Natural killer cell treated with Interleukin-12 subunit alpha and Interleukin-12 subunit beta and Interleukin-15 and Interleukin-18, amount 100 ng/mL, for 72 hours (primary cell): ENCODE results near the gene ANKRD30A. TPM values are rescaled to one million over a fixed set of nuclear protein-coding genes. Genes with fewer than 3 reads are reported as not detected.
"Not testable (repeated sequence)": the region's sequence is repeated elsewhere in the genome, so short reads cannot be mapped to it uniquely, and the experiment has no call there.

Source experiments
- ATAC-seq, 2 donors: fragments of 150-1000 bp; cut with Tn5 transposase in 1 of 2; sonication (Bioruptor Pico), chemical (Tn5 transposase) in 1 of 2; 2 replicates each; pipeline ENCODE4 v1.10.0; 2021
- DNase-seq: peaks from one replicate; pipeline ENCODE4 v3.0.0; 2022; ENCODE audit warnings: low spot score
- H3K27ac Mint-ChIP-seq, 2 donors: 1 replicate in 1 of 2; 2 replicates in 1 of 2; pipeline ENCODE4 v1.8.0; 2022; ENCODE audit warnings: mixed read lengths in 2 of 2, mild to moderate bottlenecking in 1 of 2, moderate library complexity in 1 of 2
- H3K27me3 Mint-ChIP-seq, 2 donors: 1 replicate in 1 of 2; 2 replicates in 1 of 2; pipeline ENCODE4 v1.8.0; 2022; ENCODE audit warnings: mixed read lengths in 2 of 2
- H3K36me3 Mint-ChIP-seq: one replicate; pipeline ENCODE4 v1.8.0; 2022; ENCODE audit warnings: mixed read lengths
- H3K4me1 Mint-ChIP-seq, 2 donors: 1 replicate in 1 of 2; 2 replicates in 1 of 2; pipeline ENCODE4 v1.8.0; 2022; ENCODE audit warnings: low read depth in 2 of 2, mixed read lengths in 2 of 2, mild to moderate bottlenecking in 1 of 2
- H3K4me3 Mint-ChIP-seq: one replicate; pipeline ENCODE4 v1.8.0; 2022; ENCODE audit warnings: mixed read lengths
- H3K9me3 Mint-ChIP-seq: 2 replicates; pipeline ENCODE4 v1.8.0; 2022; ENCODE audit warnings: mixed read lengths
- total RNA-seq, 2 donors: library from RNA; stranded (reverse); gene quantifications; one replicate each; pipeline ENCODE4 v1.2.3, GENCODE V29; 2022

Gene ANKRD30A
- total RNA-seq, 2 donors from 2014 or later: not detected

DNA sequence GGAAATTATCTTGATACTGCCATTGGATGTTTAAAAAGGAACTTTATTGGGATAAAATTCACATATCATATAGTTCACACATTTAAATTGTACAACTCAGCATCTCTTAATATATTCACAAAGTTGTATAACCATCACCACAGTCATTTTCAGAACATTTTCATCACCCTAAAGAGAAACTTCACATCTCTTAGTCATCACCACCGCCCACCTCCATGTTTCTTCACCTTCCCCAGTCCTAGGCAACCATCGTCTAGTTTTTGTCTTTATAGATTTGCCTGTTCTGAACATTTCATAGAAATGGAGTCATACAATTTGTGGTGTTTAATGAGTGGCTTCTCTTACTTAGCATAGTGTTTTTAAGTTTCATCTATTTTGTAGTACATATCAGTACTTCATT is 96.6 kb downstream of the ANKRD30A start:
- H3K27ac Mint-ChIP-seq: no peak overlapping the region
- DNase-seq (no peak), ATAC-seq (no peak)
- no peaks in the 10 kb centered on the region for H3K27me3 Mint-ChIP-seq
- no peak overlapping the region for H3K4me3 Mint-ChIP-seq
- H3K9me3 Mint-ChIP-seq: peaks cover 16% of the 10 kb centered on the region
- H3K4me1 Mint-ChIP-seq: no peaks in the 10 kb centered on the region
- H3K36me3 Mint-ChIP-seq: peaks cover 6% of the 10 kb centered on the region

DNA sequence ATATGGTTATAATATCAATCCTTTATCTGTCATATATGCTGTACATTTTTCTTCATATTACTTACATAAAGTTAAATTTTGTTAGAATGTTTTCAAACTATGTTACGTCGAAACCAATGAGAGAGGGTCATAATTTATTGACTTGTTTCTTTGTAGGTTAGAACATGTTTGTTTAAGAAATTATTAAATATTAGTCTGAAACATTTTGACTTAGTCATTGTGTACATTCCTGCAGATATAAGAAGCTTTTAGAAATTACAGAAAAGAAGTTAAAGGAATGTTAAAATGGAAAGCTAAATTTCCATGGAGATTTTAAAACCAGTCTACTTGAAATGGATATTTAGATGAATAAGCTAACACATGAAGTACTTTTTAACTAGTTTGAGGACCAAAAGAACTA is 99.8 kb downstream of the ANKRD30A start:
- peaks cover 9% of the 10 kb centered on the region for H3K9me3 Mint-ChIP-seq
- H3K4me3 Mint-ChIP-seq: no peak overlapping the region
- H3K27ac Mint-ChIP-seq: no peak overlapping the region
- DNase-seq (no peak), ATAC-seq (no peak)
- H3K4me1 Mint-ChIP-seq: no peaks in the 10 kb centered on the region
- H3K36me3 Mint-ChIP-seq: peaks cover 6% of the 10 kb centered on the region
- no peaks in the 10 kb centered on the region for H3K27me3 Mint-ChIP-seq

DNA sequence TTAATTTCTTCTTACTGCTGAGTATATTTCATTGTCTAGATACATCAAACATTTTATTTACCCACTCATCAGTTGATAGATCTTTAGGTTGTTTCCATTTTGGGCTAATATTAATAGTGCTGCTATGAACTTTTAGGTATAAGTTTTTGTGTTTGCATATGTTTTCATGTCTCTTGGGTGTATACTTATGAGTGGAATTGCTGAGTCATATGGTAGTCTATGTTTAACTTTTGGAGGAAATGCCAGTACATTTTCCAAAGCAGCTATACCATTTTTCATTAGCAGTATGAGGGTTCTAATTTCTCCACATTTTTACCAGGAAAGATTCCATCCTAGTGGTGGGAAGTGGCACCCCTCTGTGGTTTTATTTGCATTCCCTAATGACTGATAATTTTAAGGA is 101.1 kb downstream of the ANKRD30A start:
- Mint-ChIP-seq H3K27ac (no peak overlapping the region), H3K4me1 (no peaks in the 10 kb centered on the region), H3K4me3 (no peak overlapping the region), H3K36me3 (peaks cover 6% of the 10 kb centered on the region), H3K9me3 (peaks cover 9% of the 10 kb centered on the region), H3K27me3 (no peaks in the 10 kb centered on the region)
- ATAC-seq (no peak), DNase-seq (no peak)

DNA sequence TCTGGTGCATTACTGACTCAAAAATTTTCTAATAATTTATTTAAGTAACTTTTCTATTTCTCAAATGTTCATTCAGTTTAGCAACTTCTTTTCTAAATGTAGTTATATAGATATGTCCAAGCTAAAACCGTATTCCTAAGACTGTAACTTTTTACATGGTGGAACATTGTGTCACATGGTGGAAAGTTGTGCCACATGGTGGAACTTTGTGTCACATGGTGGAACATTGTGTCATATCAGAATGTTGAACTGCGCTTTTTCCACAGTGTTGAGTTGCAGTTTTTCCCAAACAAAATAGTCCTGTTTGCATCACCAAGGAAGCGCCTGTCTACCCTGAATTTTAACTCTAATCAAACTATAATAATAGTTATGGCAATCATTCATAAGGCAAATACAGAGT is 109.3 kb downstream of the ANKRD30A start:
- DNase-seq: no peak
- Mint-ChIP-seq H3K4me3 (no peak overlapping the region), H3K4me1 (no peaks in the 10 kb centered on the region), H3K27me3 (no peaks in the 10 kb centered on the region), H3K36me3 (no peaks in the 10 kb centered on the region), H3K27ac (no peak overlapping the region), H3K9me3 (no peaks in the 10 kb centered on the region)
- no peak for ATAC-seq

DNA sequence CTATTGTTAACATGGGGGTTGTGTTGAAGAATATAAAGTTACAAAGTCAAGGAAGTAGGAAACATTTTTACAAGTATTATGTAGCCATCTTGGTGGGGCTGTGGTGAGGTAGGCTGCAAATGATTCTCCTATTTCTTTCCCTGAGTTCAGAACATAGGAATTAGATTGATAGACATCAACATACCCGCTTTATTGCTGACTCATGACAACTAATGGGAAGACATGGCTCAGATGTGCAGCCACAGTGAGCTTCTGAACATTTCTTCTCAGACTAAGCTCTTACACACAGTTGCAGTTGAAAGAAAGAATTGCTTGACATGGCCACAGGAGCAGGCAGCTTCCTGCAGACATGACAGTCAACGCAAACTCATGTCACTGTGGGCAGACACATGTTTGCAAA is 110.7 kb downstream of the ANKRD30A start:
- DNase-seq (no peak), ATAC-seq (no peak)
- Mint-ChIP-seq H3K4me1 (no peaks in the 10 kb centered on the region), H3K4me3 (no peak overlapping the region), H3K27me3 (no peaks in the 10 kb centered on the region), H3K27ac (no peak overlapping the region), H3K9me3 (peaks cover 3% of the 10 kb centered on the region), H3K36me3 (peaks cover 5% of the 10 kb centered on the region)

DNA sequence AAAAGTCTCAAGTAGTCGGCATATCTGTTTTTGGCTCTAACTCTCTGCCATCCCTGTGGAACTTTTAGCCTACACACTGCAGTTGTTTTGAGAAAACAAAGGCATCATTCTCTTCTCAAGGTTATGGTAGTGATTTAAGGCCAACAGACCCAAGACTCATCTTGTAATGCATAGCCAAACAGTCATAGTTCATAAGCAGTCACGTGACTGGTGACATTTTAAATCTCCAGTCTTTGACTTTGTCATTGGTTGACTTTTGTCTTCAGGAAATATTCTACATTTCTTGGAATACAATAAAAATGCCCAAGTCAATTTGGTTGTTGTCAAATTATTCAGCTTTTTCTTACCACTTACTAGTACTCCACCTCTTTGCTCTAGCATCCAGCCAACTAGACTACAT is 114.8 kb downstream of the ANKRD30A start:
- no peaks in the 10 kb centered on the region for H3K27me3 Mint-ChIP-seq
- no peak overlapping the region for H3K4me3 Mint-ChIP-seq
- H3K9me3 Mint-ChIP-seq: peaks cover 11% of the 10 kb centered on the region
- H3K36me3 Mint-ChIP-seq: peaks cover 5% of the 10 kb centered on the region
- H3K4me1 Mint-ChIP-seq: no peaks in the 10 kb centered on the region
- DNase-seq: no peak
- ATAC-seq: no peak
- H3K27ac Mint-ChIP-seq: no peak overlapping the region

DNA sequence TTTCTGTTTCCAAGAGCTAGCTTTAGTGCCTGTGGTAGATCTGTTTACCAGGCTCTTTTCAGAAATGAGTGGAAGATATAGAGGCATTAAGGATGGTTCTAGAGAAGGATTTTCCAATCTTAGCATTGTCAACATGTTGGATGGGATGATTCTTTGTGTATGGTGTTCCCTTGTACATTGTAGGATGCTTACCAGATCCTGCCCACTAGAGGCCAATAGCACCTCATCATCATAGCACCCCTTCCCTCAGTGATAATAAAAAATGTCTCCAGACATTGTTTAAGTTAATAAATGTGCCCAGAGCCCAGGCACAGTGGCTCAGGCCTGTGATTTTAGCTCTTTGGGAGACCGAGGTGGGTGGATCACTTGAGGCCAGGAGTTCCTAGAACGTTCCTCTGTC is 121.2 kb downstream of the ANKRD30A start:
- no peak for DNase-seq
- peaks cover 22% of the 10 kb centered on the region for H3K9me3 Mint-ChIP-seq
- H3K27ac Mint-ChIP-seq: no peak overlapping the region
- no peaks in the 10 kb centered on the region for H3K4me1 Mint-ChIP-seq
- no peak for ATAC-seq
- H3K36me3 Mint-ChIP-seq: no peaks in the 10 kb centered on the region
- H3K27me3 Mint-ChIP-seq: no peaks in the 10 kb centered on the region
- H3K4me3 Mint-ChIP-seq: no peak overlapping the region

DNA sequence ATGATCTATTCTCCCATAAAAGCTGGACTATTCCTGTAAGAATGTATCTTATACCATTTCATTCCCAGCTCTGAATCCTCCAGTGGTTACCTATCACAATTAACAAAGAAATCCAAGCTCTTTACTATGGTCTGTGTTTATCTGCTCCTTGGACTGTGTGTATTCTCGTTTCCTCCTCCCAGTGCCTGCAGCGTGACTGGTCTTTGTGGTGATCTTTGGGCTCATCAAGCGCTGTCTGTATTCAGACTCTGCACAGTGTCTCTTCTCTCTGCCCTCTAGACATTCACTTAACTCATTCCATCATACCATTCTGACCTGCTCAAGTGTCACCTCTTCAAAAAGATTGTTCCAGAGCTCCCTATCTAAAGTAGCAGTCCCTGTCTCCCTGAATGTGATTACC is 130.4 kb downstream of the ANKRD30A start:
- not testable (repeated sequence) for H3K27ac Mint-ChIP-seq, H3K36me3 Mint-ChIP-seq, DNase-seq, H3K4me3 Mint-ChIP-seq, H3K27me3 Mint-ChIP-seq, H3K4me1 Mint-ChIP-seq, ATAC-seq
- peaks cover 19% of the 10 kb centered on the region for H3K9me3 Mint-ChIP-seq

DNA sequence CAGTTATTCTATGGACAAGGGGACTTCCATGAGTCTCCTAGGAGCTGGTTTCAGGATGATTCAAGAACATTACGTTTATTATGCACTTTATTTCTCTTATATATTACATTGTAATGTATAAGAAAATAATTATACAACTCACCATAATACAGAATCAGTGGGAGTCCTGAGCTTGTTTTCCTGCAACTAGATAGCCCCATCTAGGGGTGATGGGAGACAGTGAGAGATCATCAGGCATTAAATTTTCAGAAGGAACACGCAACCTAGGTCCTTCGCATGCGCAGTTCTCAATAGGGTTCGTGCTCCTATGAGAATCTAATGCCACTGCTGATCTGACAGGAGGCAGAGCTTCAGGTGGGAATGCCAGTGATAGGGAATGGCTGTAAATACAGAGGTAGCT is 137.9 kb downstream of the ANKRD30A start:
- Mint-ChIP-seq H3K4me3 (no peak overlapping the region), H3K9me3 (peaks cover 9% of the 10 kb centered on the region), H3K27ac (no peak overlapping the region), H3K36me3 (no peaks in the 10 kb centered on the region), H3K4me1 (no peaks in the 10 kb centered on the region), H3K27me3 (no peaks in the 10 kb centered on the region)
- ATAC-seq (no peak), DNase-seq (no peak)

DNA sequence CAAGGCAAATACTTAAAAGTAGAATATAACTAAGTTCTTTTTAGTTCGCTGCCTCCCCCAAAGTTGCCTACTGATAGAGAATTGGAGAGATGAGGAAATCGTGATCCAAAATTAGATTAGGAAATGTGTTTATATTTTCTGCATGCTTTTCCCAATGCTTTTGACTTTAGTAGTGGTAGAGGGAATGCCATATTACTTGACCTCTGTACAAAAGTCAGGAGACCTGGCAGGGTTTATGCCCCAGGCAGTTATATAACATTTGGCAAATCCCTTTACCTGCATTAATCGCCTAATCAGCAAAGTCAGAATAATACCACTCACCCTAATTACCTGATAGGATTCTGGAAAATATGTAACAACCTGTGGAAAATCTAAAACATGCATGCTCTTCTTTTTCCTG is 142.9 kb downstream of the ANKRD30A start:
- Mint-ChIP-seq H3K36me3 (peaks cover 5% of the 10 kb centered on the region), H3K27me3 (no peaks in the 10 kb centered on the region), H3K4me1 (no peaks in the 10 kb centered on the region), H3K9me3 (peaks cover 8% of the 10 kb centered on the region), H3K27ac (no peak overlapping the region), H3K4me3 (no peak overlapping the region)
- DNase-seq (no peak), ATAC-seq (no peak)

DNA sequence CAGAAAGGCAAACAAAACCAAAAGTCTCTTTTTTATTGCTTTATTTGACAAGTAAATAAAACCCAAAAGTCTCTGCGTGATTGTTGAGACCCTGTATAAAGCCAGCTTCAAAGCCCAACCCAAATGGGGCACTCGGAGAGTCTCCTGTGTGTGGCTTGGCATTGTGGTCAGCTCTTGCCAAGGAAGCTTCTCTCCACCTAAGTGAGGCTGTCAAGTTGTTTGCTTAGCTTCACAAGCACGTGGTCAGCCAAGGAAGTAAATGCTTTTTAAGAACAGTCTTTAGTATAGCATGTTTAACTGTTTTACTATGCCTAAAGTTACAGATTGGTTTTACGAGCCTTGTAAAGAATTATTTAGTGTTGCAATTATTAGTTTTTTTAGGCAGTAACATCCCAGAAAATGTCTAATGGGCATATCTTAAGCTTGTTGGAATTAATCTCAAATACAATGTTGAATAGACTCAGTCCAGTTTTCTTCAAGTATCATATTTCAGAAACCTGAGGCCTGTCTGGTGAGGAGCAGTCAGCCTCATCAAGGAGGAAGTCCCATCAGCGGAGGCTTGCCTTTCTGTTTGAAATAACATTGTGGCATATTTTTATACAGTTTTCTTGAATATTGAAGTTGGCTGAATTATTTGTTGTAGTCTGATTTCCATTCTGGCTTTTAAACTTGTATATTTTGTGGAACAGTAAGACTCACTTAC is 144.3 kb downstream of the ANKRD30A start:
- no peak for ATAC-seq
- no peaks in the 10 kb centered on the region for H3K27me3 Mint-ChIP-seq
- no peak overlapping the region for H3K4me3 Mint-ChIP-seq
- H3K9me3 Mint-ChIP-seq: peaks cover 8% of the 10 kb centered on the region
- H3K27ac Mint-ChIP-seq: no peak overlapping the region
- H3K36me3 Mint-ChIP-seq: peaks cover 9% of the 10 kb centered on the region
- DNase-seq: no peak
- no peaks in the 10 kb centered on the region for H3K4me1 Mint-ChIP-seq

DNA sequence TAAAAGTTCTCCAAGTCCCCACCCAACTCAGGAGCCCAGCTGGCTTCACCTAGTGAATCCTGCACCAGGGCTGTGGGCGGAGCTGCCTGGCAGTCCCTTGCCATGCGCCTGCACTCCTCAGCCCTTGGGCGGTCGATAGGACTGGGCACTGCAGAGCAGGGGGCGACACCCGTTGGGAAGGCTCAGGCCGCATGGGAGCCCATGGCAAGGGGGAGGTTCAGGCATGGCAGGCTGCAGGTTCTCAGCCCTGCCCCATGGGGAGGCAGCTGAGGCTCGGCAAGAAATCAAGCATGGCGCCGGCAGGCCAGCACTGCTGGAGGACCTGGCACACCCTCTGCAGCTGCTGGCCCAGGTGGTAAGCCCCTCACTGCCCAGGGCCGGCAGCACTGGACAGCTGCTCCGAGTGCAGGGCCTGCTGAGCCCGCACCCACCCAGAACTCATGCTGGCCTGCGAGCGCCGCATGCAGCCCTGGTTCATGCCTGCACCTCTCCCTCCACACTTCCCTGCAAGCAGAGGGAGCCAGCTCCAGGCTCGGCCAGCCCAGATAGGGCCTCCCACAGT is 149.9 kb downstream of the ANKRD30A start:
- no peak for DNase-seq
- no peak for ATAC-seq
- no peak overlapping the region for H3K4me3 Mint-ChIP-seq
- no peaks in the 10 kb centered on the region for H3K27me3 Mint-ChIP-seq
- peaks cover 19% of the 10 kb centered on the region for H3K9me3 Mint-ChIP-seq
- no peak overlapping the region for H3K27ac Mint-ChIP-seq
- H3K4me1 Mint-ChIP-seq: no peaks in the 10 kb centered on the region
- peaks cover 18% of the 10 kb centered on the region for H3K36me3 Mint-ChIP-seq

DNA sequence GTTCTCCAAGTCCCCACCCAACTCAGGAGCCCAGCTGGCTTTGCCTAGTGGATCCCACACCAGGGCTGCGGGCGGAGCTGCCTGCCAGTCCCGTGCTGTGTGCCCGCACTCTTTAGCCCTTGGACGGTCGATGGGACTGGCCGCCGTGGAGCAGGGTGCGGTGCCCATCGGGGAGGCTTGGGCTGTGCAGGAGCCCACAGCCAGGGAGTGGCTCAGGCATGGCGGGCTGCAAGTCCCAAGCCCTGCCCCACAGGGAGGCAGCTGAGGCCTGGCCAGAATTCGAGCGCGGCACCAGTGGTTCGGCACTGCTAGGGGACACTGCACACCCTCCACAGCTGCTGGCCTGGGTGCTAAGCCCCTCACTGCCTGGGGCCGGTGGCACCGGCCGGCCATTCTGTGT is 159.7 kb downstream of the ANKRD30A start:
- Mint-ChIP-seq H3K27ac (no peak overlapping the region), H3K4me1 (no peaks in the 10 kb centered on the region), H3K27me3 (no peaks in the 10 kb centered on the region), H3K9me3 (peaks cover 15% of the 10 kb centered on the region), H3K36me3 (peaks cover 12% of the 10 kb centered on the region), H3K4me3 (no peak overlapping the region)
- DNase-seq (no peak), ATAC-seq (no peak)

DNA sequence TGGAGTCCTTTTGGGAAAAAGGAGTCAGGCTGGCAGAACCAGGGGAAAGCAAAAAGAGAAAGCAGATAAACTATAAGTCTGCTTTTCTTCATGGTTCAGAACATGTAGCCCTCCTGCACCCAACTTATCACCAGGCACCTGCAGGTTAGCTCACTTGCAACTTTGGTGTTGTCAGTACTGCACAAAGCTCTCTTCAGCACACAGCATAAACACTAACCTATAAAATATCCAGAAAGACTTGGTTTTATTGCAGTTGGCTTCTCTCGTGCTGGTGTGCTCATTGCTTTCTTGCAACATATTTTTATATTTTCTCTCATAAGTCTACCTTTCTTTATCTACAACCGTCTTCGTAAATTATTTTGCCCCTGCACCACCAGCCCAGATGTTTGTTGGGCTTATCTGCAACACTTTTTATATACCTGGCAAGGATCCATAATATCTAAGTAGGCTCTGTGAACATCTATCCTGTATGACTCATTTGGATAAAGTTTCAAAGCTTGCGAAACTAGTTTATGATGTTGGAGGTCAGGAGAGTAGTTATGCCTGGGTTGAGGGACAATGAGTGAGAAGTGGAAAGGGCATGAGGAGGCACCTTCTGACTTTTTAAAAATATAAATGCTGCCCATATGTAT is 164.6 kb downstream of the ANKRD30A start:
- peaks cover 23% of the 10 kb centered on the region for H3K9me3 Mint-ChIP-seq
- H3K4me1 Mint-ChIP-seq: no peaks in the 10 kb centered on the region
- DNase-seq: no peak
- no peak overlapping the region for H3K4me3 Mint-ChIP-seq
- ATAC-seq: no peak
- no peaks in the 10 kb centered on the region for H3K27me3 Mint-ChIP-seq
- peaks cover 13% of the 10 kb centered on the region for H3K36me3 Mint-ChIP-seq
- no peak overlapping the region for H3K27ac Mint-ChIP-seq
